ENCODE data around the gene RMND5A.
"Not testable (repeated sequence)": the region's sequence is repeated elsewhere in the genome, so short reads cannot be mapped to it uniquely, and the experiment has no call there.

The RMND5A gene

DNA sequence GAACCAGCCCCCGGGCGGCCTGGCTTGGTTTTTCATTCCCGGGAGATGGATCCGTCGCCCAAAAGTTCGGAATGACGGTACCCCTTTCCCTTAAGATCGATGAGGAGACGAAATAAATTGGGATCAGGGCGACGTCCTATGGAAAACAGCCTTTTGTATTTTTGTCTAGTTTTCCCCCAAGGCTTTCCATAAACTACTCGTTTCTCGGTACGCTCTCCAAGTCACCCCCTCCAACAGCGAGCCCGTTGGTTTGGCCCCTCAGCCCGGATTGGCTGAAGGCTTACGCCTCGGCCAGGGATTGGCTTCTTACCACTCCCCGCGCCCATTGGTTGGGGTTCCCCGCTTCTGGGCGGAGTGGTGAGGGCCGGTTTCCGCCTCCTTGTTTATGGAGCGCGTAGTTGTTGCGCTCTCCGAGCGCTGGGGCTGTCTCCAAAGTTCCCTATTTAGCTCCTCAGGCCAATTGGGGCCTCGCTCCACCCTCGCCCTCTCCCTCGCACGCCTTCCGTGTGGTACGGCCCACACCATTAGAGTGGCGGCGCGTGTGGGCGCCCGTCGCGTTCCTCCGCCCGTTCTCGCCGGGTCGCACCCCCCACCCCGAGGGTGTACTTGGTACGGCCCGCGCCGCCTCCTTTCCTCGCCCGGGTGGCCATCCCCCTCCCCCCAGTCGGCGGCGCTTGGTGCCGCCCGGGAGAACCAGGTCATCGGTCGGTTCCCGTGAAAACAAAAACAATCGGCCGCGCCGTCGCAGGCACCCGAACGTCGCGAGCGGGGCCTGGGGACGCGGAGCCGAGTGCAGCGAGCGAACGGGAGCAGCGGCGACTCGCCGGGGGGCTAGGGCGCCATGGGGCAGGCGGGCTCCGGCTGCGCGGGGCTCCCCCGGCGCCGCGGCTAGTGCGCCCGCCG, at the start of gene RMND5A:
Gene RMND5A (plus strand): TSS at position 655 of the 903 bp plus-strand sequence. CDS start 377 bp downstream, outside the sequence.
- H3K36me3 ChIP-seq (replicated peaks); H3K27me3 ChIP-seq (replicated peaks); in situ Hi-C loops (cut with HindIII; ENCODE audit: low pct_ligation_motif_present, low sequenced_read_pairs): not testable (repeated sequence)
- Histone ChIP-seq H3K27ac (peak within 1 kb of the TSS; percentile 89), H3K4me3 (ENCODE audit: low read depth, low read length) (peak within 1 kb of the TSS; percentile 62)
- peak; percentile 94 for DNase-seq

DNA sequence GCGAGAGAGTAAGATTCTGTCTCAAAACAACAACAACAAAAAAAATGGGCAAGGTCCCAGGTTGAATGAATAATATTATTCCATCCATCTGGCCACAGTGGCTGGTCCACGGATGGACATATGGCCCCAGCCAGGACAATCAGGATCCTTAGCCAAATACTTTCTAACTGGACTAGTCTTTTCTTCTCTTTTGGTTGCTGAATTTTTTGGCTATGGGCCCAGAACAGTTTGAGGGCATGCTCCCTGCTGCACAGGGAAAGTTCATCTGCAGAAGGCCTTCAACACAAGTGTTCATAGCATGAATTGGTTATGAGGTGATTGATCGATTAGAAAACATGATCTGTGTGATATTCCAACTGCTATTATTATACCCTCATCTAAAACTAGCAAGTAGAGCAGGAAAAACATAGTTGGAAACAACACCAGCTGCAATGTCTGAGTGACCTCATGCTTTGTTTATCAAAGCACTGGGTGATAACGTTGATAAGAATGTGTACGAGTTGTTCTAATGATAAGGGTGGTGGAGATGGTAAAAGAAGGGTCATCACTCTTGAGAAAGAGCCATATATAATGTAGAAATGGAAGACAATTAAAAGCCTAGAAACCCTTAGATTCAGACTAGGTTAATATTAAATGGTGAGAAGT, 48.6 kb upstream of the RMND5A start:
- TF ChIP-seq CTCF (IDR thresholded peaks at IDR 0.05; ENCODE audit: low read depth, low read length, missing control alignments) = no peak
- in situ Hi-C loops (cut with HindIII; ENCODE audit: low pct_ligation_motif_present, low sequenced_read_pairs) = no loop called here
- no peaks in the 10 kb centered on the region for H3K27me3 ChIP-seq (replicated peaks)
- H3K36me3 ChIP-seq (replicated peaks) = no peaks in the 10 kb centered on the region
- H3K27ac ChIP-seq = no peak overlapping the region
- no peak overlapping the region for H3K4me3 ChIP-seq (ENCODE audit: low read depth, low read length)
- DNase-seq = peak; percentile 58

- H3K27me3 ChIP-seq (replicated peaks) = no peaks in the 10 kb centered on the region
- no peak overlapping the region for H3K27ac ChIP-seq
- no peak for TF ChIP-seq CTCF (IDR thresholded peaks at IDR 0.05; ENCODE audit: low read depth, low read length, missing control alignments)
- no peak for DNase-seq
- no peak overlapping the region for H3K4me3 ChIP-seq (ENCODE audit: low read depth, low read length)
- in situ Hi-C loops (cut with HindIII; ENCODE audit: low pct_ligation_motif_present, low sequenced_read_pairs) = no loop called here
- H3K36me3 ChIP-seq (replicated peaks) = no peaks in the 10 kb centered on the region
Observed at GRCh38 chr2:86672027-86672545, 48.0 kb upstream of the RMND5A start.

DNA sequence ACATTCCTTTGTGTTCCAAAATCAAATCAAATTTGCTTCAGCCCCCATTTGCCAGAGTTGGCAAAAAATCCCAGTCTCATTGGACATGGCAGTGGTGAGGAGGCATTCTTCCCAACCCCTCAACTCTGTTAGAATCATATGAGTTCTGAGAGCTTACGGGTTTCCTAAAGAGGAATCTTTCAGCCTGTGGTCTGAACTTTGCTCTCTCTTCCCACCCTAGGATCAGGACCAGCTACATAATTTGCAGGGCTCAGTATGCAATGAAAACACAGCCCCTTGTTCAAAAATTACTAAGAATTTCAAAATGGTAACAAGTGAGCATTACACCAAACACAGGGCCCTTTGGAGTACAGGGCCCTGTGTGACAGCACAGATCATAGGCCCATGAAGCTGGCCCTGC, 47.1 kb upstream of the RMND5A start:
- Histone ChIP-seq H3K27ac (no peak overlapping the region), H3K27me3 (replicated peaks) (no peaks in the 10 kb centered on the region), H3K36me3 (replicated peaks) (no peaks in the 10 kb centered on the region), H3K4me3 (ENCODE audit: low read depth, low read length) (no peak overlapping the region)
- TF ChIP-seq CTCF (IDR thresholded peaks at IDR 0.05; ENCODE audit: low read depth, low read length, missing control alignments) = no peak
- DNase-seq = no peak
- in situ Hi-C loops (cut with HindIII; ENCODE audit: low pct_ligation_motif_present, low sequenced_read_pairs) = no loop called here

DNA sequence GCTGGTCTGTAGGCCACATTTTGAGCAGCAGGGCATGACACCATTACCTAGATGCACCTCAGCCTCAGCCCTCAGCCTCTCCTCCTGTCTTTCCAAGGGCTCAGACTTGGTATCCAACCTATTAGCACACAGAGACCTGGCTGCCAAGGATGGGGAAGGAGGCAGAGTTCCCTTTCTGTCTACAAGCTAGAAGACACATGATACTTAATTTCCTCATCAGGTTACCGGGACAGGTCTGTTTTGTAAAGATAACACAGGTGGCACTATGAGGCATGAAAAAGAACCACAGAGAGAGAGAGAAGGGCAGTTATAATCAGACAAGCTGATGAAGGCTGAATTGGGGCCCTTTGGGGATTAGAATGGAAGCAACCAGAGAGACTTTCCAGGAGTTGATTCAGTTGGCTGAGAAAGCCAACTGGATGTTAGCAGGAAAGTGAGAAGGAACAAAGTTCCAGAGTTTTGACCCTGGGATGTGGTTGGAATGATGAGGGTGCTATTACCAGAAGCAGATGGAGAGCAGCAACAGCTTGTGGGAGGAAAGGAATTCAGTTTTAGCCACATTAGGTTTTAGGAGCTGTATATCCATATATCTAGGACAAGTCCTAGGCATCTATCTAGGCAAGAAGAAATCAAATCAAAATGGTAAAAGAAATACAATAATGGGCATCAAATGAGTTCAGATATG, 46.0 kb upstream of the RMND5A start:
- no peak overlapping the region for H3K4me3 ChIP-seq (ENCODE audit: low read depth, low read length)
- in situ Hi-C loops (cut with HindIII; ENCODE audit: low pct_ligation_motif_present, low sequenced_read_pairs) = no loop called here
- no peak overlapping the region for H3K27ac ChIP-seq
- no peak for DNase-seq
- H3K27me3 ChIP-seq (replicated peaks) = no peaks in the 10 kb centered on the region
- no peak for TF ChIP-seq CTCF (IDR thresholded peaks at IDR 0.05; ENCODE audit: low read depth, low read length, missing control alignments)
- H3K36me3 ChIP-seq (replicated peaks) = no peaks in the 10 kb centered on the region

DNA sequence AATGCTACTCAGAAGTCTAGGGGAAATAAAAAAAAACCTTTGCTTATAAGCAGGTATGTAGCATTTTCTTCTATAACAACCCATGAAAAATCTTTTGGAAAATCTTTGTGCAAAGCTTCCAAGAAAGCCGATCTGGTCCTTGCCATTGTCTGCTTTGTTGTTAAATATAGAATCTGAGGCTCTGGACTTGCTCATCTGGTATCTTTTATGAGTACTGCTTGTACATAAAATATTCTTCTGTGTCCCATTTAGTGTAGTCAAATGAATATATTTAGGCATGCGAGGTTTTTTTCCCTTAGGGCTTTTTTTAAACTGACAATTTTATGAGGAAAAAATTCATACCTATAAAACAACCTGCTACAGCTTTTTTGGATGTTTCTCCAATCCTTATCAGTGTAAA, 45.0 kb upstream of the RMND5A start:
- no peaks in the 10 kb centered on the region for H3K27me3 ChIP-seq (replicated peaks)
- in situ Hi-C loops (cut with HindIII; ENCODE audit: low pct_ligation_motif_present, low sequenced_read_pairs) = no loop called here
- TF ChIP-seq CTCF (IDR thresholded peaks at IDR 0.05; ENCODE audit: low read depth, low read length, missing control alignments) = no peak
- H3K36me3 ChIP-seq (replicated peaks) = no peaks in the 10 kb centered on the region
- H3K4me3 ChIP-seq (ENCODE audit: low read depth, low read length) = no peak overlapping the region
- DNase-seq = no peak
- no peak overlapping the region for H3K27ac ChIP-seq
